WTC11 (cell line): ENCODE results near the gene CAPZB.

Source experiments
- CBFB ChIP-seq: sonication (generic); formaldehyde crosslinking; IDR thresholded peaks from 2 replicates; pipeline ENCODE4 v1.8.1; 2022; ENCODE audit warnings: mild to moderate bottlenecking, low read depth, missing genetic modification reagents
- NR2C2 ChIP-seq: sonication (generic); formaldehyde crosslinking; IDR thresholded peaks from 2 replicates; pipeline ENCODE4 v1.8.0; 2022; ENCODE audit warnings: mild to moderate bottlenecking, missing genetic modification reagents
- ZNF121 ChIP-seq: sonication (generic); formaldehyde crosslinking; IDR thresholded peaks from 2 replicates; pipeline ENCODE4 v1.8.0; 2023; ENCODE audit warnings: missing genetic modification reagents
- TF ChIP-seq, protein P1 (sequence below): fragments of 200-600 bp; IDR thresholded peaks from 2 replicates; pipeline ENCODE4 v1.8.0; 2022; ENCODE audit warnings: antibody characterized with exemption
- TF ChIP-seq, protein P2 (sequence below): fragments of 250-450 bp; sonication (Bioruptor Pico); IDR thresholded peaks from 2 replicates; pipeline ENCODE4 v2.1.2; 2022; ENCODE audit warnings: mild to moderate bottlenecking, moderate library complexity
- TF ChIP-seq, protein P3 (sequence below): fragments of 250-450 bp; sonication (Bioruptor Pico); IDR thresholded peaks from 2 replicates; pipeline ENCODE4 v1.9.0; 2021; ENCODE audit warnings: mild to moderate bottlenecking, borderline replicate concordance
- TF ChIP-seq, protein P4 (sequence below): sonication (generic); formaldehyde crosslinking; IDR thresholded peaks from 2 replicates; pipeline ENCODE4 v1.8.1; 2023; ENCODE audit warnings: mild to moderate bottlenecking, missing genetic modification reagents
- TF ChIP-seq, protein P5 (sequence below): fragments of 250-450 bp; sonication (Bioruptor Pico); conservative IDR thresholded peaks from 2 replicates; pipeline ENCODE4 v1.9.0; 2021; ENCODE audit warnings: mild to moderate bottlenecking

DNA sequence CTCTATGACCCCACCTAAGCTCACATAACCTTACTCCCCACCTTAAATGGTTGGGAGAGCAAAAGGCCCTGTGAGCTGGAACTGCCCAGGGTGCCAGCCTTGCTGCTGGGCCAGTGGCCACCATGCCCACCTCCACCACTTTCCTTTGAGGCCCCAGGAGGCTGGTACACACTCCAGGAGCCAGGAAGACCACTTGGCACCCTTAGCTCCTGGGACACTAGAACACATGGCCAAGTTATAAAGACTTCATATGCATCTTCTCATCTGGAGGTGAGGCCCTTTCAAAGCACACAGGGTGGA, 21.9 kb downstream of the CAPZB start:
- no peak for TF ChIP-seq CBFB
- TF ChIP-seq, protein P1, sequence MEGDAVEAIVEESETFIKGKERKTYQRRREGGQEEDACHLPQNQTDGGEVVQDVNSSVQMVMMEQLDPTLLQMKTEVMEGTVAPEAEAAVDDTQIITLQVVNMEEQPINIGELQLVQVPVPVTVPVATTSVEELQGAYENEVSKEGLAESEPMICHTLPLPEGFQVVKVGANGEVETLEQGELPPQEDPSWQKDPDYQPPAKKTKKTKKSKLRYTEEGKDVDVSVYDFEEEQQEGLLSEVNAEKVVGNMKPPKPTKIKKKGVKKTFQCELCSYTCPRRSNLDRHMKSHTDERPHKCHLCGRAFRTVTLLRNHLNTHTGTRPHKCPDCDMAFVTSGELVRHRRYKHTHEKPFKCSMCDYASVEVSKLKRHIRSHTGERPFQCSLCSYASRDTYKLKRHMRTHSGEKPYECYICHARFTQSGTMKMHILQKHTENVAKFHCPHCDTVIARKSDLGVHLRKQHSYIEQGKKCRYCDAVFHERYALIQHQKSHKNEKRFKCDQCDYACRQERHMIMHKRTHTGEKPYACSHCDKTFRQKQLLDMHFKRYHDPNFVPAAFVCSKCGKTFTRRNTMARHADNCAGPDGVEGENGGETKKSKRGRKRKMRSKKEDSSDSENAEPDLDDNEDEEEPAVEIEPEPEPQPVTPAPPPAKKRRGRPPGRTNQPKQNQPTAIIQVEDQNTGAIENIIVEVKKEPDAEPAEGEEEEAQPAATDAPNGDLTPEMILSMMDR: no peak
- TF ChIP-seq ZNF121 (CRISPR knock-in tag): no peak
- TF ChIP-seq, protein P2, sequence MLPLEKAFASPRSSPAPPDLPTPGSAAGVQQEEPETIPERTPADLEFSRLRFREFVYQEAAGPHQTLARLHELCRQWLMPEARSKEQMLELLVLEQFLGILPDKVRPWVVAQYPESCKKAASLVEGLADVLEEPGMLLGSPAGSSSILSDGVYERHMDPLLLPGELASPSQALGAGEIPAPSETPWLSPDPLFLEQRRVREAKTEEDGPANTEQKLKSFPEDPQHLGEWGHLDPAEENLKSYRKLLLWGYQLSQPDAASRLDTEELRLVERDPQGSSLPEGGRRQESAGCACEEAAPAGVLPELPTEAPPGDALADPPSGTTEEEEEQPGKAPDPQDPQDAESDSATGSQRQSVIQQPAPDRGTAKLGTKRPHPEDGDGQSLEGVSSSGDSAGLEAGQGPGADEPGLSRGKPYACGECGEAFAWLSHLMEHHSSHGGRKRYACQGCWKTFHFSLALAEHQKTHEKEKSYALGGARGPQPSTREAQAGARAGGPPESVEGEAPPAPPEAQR (CRISPR knock-in tag): no peak
- TF ChIP-seq, protein P3, sequence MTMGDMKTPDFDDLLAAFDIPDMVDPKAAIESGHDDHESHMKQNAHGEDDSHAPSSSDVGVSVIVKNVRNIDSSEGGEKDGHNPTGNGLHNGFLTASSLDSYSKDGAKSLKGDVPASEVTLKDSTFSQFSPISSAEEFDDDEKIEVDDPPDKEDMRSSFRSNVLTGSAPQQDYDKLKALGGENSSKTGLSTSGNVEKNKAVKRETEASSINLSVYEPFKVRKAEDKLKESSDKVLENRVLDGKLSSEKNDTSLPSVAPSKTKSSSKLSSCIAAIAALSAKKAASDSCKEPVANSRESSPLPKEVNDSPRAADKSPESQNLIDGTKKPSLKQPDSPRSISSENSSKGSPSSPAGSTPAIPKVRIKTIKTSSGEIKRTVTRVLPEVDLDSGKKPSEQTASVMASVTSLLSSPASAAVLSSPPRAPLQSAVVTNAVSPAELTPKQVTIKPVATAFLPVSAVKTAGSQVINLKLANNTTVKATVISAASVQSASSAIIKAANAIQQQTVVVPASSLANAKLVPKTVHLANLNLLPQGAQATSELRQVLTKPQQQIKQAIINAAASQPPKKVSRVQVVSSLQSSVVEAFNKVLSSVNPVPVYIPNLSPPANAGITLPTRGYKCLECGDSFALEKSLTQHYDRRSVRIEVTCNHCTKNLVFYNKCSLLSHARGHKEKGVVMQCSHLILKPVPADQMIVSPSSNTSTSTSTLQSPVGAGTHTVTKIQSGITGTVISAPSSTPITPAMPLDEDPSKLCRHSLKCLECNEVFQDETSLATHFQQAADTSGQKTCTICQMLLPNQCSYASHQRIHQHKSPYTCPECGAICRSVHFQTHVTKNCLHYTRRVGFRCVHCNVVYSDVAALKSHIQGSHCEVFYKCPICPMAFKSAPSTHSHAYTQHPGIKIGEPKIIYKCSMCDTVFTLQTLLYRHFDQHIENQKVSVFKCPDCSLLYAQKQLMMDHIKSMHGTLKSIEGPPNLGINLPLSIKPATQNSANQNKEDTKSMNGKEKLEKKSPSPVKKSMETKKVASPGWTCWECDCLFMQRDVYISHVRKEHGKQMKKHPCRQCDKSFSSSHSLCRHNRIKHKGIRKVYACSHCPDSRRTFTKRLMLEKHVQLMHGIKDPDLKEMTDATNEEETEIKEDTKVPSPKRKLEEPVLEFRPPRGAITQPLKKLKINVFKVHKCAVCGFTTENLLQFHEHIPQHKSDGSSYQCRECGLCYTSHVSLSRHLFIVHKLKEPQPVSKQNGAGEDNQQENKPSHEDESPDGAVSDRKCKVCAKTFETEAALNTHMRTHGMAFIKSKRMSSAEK (CRISPR knock-in tag): no peak
- TF ChIP-seq, protein P4, sequence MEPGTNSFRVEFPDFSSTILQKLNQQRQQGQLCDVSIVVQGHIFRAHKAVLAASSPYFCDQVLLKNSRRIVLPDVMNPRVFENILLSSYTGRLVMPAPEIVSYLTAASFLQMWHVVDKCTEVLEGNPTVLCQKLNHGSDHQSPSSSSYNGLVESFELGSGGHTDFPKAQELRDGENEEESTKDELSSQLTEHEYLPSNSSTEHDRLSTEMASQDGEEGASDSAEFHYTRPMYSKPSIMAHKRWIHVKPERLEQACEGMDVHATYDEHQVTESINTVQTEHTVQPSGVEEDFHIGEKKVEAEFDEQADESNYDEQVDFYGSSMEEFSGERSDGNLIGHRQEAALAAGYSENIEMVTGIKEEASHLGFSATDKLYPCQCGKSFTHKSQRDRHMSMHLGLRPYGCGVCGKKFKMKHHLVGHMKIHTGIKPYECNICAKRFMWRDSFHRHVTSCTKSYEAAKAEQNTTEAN (CRISPR knock-in tag): no peak
- TF ChIP-seq, protein P5, sequence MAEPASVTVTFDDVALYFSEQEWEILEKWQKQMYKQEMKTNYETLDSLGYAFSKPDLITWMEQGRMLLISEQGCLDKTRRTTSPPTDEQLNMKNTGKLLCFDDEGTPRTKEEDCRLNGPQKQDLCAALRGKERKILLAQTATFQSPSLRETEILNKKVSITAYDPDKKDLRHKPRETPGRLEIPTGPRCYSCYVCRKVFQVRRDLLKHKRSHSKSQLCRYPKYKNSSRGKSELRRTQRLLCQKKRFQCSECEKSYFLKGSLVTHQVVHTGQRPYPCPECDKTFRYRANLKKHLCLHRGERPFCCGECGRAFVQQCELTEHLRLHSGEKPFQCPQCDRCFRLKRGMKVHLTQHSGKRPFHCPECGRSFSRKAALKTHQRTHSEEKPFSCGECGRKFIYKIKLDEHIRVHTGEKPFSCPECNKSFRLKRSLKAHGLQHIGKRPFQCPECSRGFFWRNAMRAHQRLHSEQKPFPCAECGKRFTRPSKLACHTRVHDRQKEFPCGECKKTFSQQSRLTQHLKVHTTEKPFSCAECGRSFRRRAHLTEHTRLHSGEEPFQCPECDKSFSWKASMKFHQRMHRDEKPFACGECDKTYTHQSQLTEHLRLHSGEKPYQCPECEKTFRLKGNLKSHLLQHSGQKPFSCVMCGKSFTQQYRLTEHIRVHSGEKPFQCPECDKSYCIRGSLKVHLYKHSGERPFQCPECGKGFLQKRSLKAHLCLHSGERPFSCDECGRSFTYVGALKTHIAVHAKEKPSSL (CRISPR knock-in tag): no peak
- TF ChIP-seq NR2C2 (CRISPR knock-in tag): no peak
